ENCODE results near the gene NFKBIL1. TPM values are rescaled to one million over a fixed set of nuclear protein-coding genes. Genes with fewer than 3 reads are reported as not detected.

NFKBIL1 gene
- total and polyA plus RNA-seq, 9 of the 15 experiments (the other 6 are each of a cell fraction or from before 2014, with no cell fraction given) = 0.49 to 33.1 (median 7.6) TPM

GRCh38 chr6:31541658-31542521, 5.5 kb upstream of the NFKBIL1 start, which contains the start of gene DDX39B (continued):
- TF ChIP-seq ZNF609 (CRISPR knock-in tag; IDR thresholded peaks at IDR 0.05; ENCODE audit: borderline replicate concordance) = peak; percentile 89; the same call in 1 of the 2 replicates
- TF ChIP-seq SIN3B (IDR thresholded peaks at IDR 0.05; ENCODE audit: low read depth) = peak; percentile 28; the same call in 1 of the 2 replicates
- peak; percentile 84; the same call in 1 of the 2 replicates for TF ChIP-seq PHF8 (IDR thresholded peaks at IDR 0.05; ENCODE audit: borderline replicate concordance, low read length)
- no peak for TF ChIP-seq KDM2B (CRISPR knock-in tag; IDR thresholded peaks at IDR 0.05)
- no peak for TF ChIP-seq PRPF4 (IDR thresholded peaks at IDR 0.05; ENCODE audit: insufficient read depth, low read depth, low read length, poor library complexity, severe bottlenecking)
- TF ChIP-seq ZNF197 (CRISPR knock-in tag; IDR thresholded peaks at IDR 0.05; ENCODE audit: low read depth) = peak; percentile 84; the same call in 1 of the 2 replicates
- TF ChIP-seq TAF1 (IDR thresholded peaks at IDR 0.05; ENCODE audit: control insufficient read depth, extremely low read depth, insufficient read depth, low read length, severe bottlenecking) = peak; percentile 99
- peak; percentile 98 for TF ChIP-seq GTF2E2 (tag; IDR thresholded peaks at IDR 0.05)
- TF ChIP-seq RREB1 (CRISPR knock-in tag; IDR thresholded peaks at IDR 0.05) = peak; percentile 76
- TF ChIP-seq HINFP (tag; conservative IDR thresholded peaks at IDR 0.05; ENCODE audit: low read depth) = no peak
- no peak for TF ChIP-seq YBX1 (IDR thresholded peaks at IDR 0.05)
